COLO668 (cell line): ENCODE results near the gene GJC2.
"Not testable (repeated sequence)": the region's sequence is repeated elsewhere in the genome, so short reads cannot be mapped to it uniquely, and the experiment has no call there.

Experiments used
- DNase-seq: peaks from one replicate; lab custom pipeline; 2025; ENCODE audit not compliant: unreplicated experiment; lab: John Stamatoyannopoulos, UW

Gene GJC2

GRCh38 chr1:228170666-228171065 lies 20.9 kb downstream of the GJC2 start:
- DNase-seq: no peak

GRCh38 chr1:228171221-228171891 lies 21.6 kb downstream of the GJC2 start:
- no peak for DNase-seq

GRCh38 chr1:228172591-228173527 lies 23.1 kb downstream of the GJC2 start:
- no peak for DNase-seq

- DNase-seq: not testable (repeated sequence)
Observed at GRCh38 chr1:228173528-228174481, 24.1 kb downstream of the GJC2 start.

GRCh38 chr1:228174482-228175315 lies 25.0 kb downstream of the GJC2 start:
- no peak for DNase-seq

GRCh38 chr1:228175316-228176023 lies 25.7 kb downstream of the GJC2 start:
- no peak for DNase-seq

- DNase-seq: no peak
Observed at GRCh38 chr1:228176024-228176395, 26.3 kb downstream of the GJC2 start.

GRCh38 chr1:228176461-228177182 lies 26.9 kb downstream of the GJC2 start:
- DNase-seq: no peak

- no peak for DNase-seq
Observed at GRCh38 chr1:228177183-228177475, 27.4 kb downstream of the GJC2 start.

GRCh38 chr1:228177721-228178710 lies 28.3 kb downstream of the GJC2 start:
- no peak for DNase-seq

GRCh38 chr1:228178737-228179684 lies 29.3 kb downstream of the GJC2 start:
- DNase-seq: no peak

GRCh38 chr1:228180271-228180958 lies 30.7 kb downstream of the GJC2 start:
- DNase-seq: no peak

- no peak for DNase-seq
Observed at GRCh38 chr1:228180959-228181644, 31.4 kb downstream of the GJC2 start.

GRCh38 chr1:228181645-228182034 lies 31.9 kb downstream of the GJC2 start:
- DNase-seq: no peak

- DNase-seq: no peak
Observed at GRCh38 chr1:228182296-228183030, 32.7 kb downstream of the GJC2 start.
